Panc1 (cell line): ENCODE measurements around the gene C17orf100. TPM values are rescaled to one million over a fixed set of nuclear protein-coding genes. Genes with fewer than 3 reads are reported as not detected.

Experiments used
- ATAC-seq: fragments of 200-7000 bp; cut with Tn5 transposase; 2 replicates; pipeline ENCODE4 v1.9.1; 2020; ENCODE audit warnings: mild to moderate bottlenecking, moderate library complexity
- BruUV-seq: library from RNA; stranded (reverse); fragments of 400-500 nt; replicated peaks from 2 replicates; lab custom pipeline; 2021; lab: Mats Ljungman, UMichigan
- CTCF ChIA-PET: fragments of 300-600 bp; sonication (Branson Sonifier 250); formaldehyde crosslinking; loops from one replicate; lab custom pipeline; 2022; ENCODE audit warnings: antibody characterized with exemption; lab: Charles Lee
- POLR2A ChIA-PET: fragments of 300-600 bp; sonication (Branson Sonifier 250); formaldehyde crosslinking; loops from one replicate; lab custom pipeline; 2022; ENCODE audit warnings: antibody characterized with exemption; lab: Charles Lee
- DNase-seq: peaks from one replicate; pipeline ENCODE4 v3.0.0-alpha.2; 2010; ENCODE audit warnings: low read depth, low spot score
- H3K27ac ChIP-seq: 2 replicates; pipeline ENCODE4 v1.5.1; 2011; ENCODE audit warnings: mild to moderate bottlenecking, low read length, inconsistent platforms
- H3K27me3 ChIP-seq: fragments of 200-500 bp; sonication (Bioruptor generic); 2 replicates; pipeline ENCODE4 v1.6.0; 2014; ENCODE audit warnings: low read length, inconsistent platforms; ENCODE audit not compliant: control insufficient read depth, insufficient read depth
- H3K36me3 ChIP-seq: fragments of 200-500 bp; sonication (Bioruptor generic); 2 replicates; pipeline ENCODE4 v1.5.1; 2014; ENCODE audit warnings: inconsistent platforms, mild to moderate bottlenecking, low read length, moderate library complexity; ENCODE audit not compliant: control insufficient read depth, insufficient read depth
- H3K4me1 ChIP-seq: 2 replicates; pipeline ENCODE4 v1.5.1; 2011; ENCODE audit warnings: inconsistent platforms, mild to moderate bottlenecking, low read length, moderate library complexity; ENCODE audit not compliant: control insufficient read depth, insufficient read depth
- H3K4me3 ChIP-seq, 2 experiments: 2 replicates each; pipeline ENCODE4 v1.5.1; 2011 to 2012; ENCODE audit warnings: low read depth in 2 of 2, low read length in 2 of 2, mild to moderate bottlenecking in 2 of 2, inconsistent platforms in 1 of 2, moderate library complexity in 1 of 2
- H3K9me3 ChIP-seq: fragments of 200-500 bp; sonication (Bioruptor generic); 2 replicates; pipeline ENCODE4 v1.5.1; 2014; ENCODE audit warnings: low read depth, mild to moderate bottlenecking, inconsistent platforms, low read length, moderate library complexity; ENCODE audit not compliant: control insufficient read depth, insufficient read depth
- POLR2AphosphoS5 ChIP-seq: IDR thresholded peaks from 2 replicates; pipeline ENCODE4 v1.6.1; 2012; ENCODE audit warnings: mild to moderate bottlenecking, low read depth, low read length, moderate library complexity
- SIN3A ChIP-seq: IDR thresholded peaks from 2 replicates; pipeline ENCODE4 v1.6.1; 2012; ENCODE audit warnings: low read depth, mild to moderate bottlenecking, low read length, moderate library complexity, borderline replicate concordance; ENCODE audit not compliant: insufficient read depth
- TCF7L2 ChIP-seq: IDR thresholded peaks from 2 replicates; pipeline ENCODE4 v1.6.1; 2011; ENCODE audit warnings: mild to moderate bottlenecking, low read depth, low read length, inconsistent platforms
- in situ Hi-C: cut with HindIII; loops from 2 replicates; pipeline ENCODE4 v1.10.0; 2016; ENCODE audit warnings: low sequenced_read_pairs, low pct_unique_long_range_greater_than_20kb
- intact Hi-C: fragments of 100-400 bp; cut with micrococcal nuclease; formaldehyde crosslinking; loops from one replicate; pipeline ENCODE4 v1.10.0; 2022; ENCODE audit not compliant: unreplicated experiment
- total RNA-seq: library from RNA; stranded (reverse); gene quantifications from one replicate; pipeline ENCODE4 v1.2.1, GENCODE V29; 2021; ENCODE audit not compliant: unreplicated experiment
- TF ChIP-seq, protein P1 (sequence below): fragments of 450-650 bp; IDR thresholded peaks from 2 replicates; pipeline ENCODE4 v1.5.1; 2017; ENCODE audit warnings: mild to moderate bottlenecking
- TF ChIP-seq, protein P2 (sequence below), 2 experiments: IDR thresholded peaks; 2 replicates each; pipeline ENCODE4 v1.6.1; 2011 to 2012; ENCODE audit warnings: low read depth in 2 of 2, control low read depth in 1 of 2, low read length in 1 of 2, mild to moderate bottlenecking in 1 of 2, moderate library complexity in 1 of 2; ENCODE audit not compliant: insufficient read depth in 1 of 2

The C17orf100 gene
- total RNA-seq, 1 experiment from 2014 or later, result 2.8 TPM

DNA sequence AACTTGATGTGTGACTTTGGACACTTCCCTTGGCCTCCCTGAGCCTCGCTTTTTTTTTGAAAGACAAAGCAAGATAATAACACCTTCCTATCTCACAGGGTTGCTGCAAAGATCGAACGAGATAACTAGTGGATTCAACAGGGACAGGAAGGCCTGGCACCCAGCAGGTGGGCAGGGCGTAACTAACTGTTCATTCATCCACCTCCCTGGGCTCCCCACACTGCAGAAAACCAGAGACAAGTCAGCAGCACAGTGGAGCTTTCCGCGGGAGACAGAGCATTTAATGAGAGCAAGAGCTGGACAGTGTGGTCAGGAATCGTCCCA is 32.9 kb downstream of the C17orf100 start:
- DNase-seq (no peak), ATAC-seq (no peak)
- no peak overlapping the region for H3K27ac ChIP-seq
- no peaks in the 10 kb centered on the region for H3K36me3 ChIP-seq
- TF ChIP-seq, protein P1, sequence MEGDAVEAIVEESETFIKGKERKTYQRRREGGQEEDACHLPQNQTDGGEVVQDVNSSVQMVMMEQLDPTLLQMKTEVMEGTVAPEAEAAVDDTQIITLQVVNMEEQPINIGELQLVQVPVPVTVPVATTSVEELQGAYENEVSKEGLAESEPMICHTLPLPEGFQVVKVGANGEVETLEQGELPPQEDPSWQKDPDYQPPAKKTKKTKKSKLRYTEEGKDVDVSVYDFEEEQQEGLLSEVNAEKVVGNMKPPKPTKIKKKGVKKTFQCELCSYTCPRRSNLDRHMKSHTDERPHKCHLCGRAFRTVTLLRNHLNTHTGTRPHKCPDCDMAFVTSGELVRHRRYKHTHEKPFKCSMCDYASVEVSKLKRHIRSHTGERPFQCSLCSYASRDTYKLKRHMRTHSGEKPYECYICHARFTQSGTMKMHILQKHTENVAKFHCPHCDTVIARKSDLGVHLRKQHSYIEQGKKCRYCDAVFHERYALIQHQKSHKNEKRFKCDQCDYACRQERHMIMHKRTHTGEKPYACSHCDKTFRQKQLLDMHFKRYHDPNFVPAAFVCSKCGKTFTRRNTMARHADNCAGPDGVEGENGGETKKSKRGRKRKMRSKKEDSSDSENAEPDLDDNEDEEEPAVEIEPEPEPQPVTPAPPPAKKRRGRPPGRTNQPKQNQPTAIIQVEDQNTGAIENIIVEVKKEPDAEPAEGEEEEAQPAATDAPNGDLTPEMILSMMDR, result no peak
- TF ChIP-seq, protein P2, sequence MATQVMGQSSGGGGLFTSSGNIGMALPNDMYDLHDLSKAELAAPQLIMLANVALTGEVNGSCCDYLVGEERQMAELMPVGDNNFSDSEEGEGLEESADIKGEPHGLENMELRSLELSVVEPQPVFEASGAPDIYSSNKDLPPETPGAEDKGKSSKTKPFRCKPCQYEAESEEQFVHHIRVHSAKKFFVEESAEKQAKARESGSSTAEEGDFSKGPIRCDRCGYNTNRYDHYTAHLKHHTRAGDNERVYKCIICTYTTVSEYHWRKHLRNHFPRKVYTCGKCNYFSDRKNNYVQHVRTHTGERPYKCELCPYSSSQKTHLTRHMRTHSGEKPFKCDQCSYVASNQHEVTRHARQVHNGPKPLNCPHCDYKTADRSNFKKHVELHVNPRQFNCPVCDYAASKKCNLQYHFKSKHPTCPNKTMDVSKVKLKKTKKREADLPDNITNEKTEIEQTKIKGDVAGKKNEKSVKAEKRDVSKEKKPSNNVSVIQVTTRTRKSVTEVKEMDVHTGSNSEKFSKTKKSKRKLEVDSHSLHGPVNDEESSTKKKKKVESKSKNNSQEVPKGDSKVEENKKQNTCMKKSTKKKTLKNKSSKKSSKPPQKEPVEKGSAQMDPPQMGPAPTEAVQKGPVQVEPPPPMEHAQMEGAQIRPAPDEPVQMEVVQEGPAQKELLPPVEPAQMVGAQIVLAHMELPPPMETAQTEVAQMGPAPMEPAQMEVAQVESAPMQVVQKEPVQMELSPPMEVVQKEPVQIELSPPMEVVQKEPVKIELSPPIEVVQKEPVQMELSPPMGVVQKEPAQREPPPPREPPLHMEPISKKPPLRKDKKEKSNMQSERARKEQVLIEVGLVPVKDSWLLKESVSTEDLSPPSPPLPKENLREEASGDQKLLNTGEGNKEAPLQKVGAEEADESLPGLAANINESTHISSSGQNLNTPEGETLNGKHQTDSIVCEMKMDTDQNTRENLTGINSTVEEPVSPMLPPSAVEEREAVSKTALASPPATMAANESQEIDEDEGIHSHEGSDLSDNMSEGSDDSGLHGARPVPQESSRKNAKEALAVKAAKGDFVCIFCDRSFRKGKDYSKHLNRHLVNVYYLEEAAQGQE (IDR thresholded peaks at IDR 0.05; ENCODE audit: insufficient read depth in 1 of 2, low read depth in 2 of 2, low read length in 1 of 2), result no peak
- TF ChIP-seq TCF7L2, result no peak
- TF ChIP-seq POLR2AphosphoS5, result no peak
- no peak for TF ChIP-seq SIN3A
- in situ Hi-C loops (no loop called here), intact Hi-C loops (no loop called here)
- ChIA-PET CTCF (no interaction called here), POLR2A (no interaction called here)
- H3K4me1 ChIP-seq, result no peaks in the 10 kb centered on the region
- no peak overlapping the region for H3K4me3 ChIP-seq
- no peaks in the 10 kb centered on the region for H3K9me3 ChIP-seq
- H3K27me3 ChIP-seq, result peaks cover 3% of the 10 kb centered on the region; the same call in 1 of the 2 replicates
- no TSS peak for BruUV-seq

DNA sequence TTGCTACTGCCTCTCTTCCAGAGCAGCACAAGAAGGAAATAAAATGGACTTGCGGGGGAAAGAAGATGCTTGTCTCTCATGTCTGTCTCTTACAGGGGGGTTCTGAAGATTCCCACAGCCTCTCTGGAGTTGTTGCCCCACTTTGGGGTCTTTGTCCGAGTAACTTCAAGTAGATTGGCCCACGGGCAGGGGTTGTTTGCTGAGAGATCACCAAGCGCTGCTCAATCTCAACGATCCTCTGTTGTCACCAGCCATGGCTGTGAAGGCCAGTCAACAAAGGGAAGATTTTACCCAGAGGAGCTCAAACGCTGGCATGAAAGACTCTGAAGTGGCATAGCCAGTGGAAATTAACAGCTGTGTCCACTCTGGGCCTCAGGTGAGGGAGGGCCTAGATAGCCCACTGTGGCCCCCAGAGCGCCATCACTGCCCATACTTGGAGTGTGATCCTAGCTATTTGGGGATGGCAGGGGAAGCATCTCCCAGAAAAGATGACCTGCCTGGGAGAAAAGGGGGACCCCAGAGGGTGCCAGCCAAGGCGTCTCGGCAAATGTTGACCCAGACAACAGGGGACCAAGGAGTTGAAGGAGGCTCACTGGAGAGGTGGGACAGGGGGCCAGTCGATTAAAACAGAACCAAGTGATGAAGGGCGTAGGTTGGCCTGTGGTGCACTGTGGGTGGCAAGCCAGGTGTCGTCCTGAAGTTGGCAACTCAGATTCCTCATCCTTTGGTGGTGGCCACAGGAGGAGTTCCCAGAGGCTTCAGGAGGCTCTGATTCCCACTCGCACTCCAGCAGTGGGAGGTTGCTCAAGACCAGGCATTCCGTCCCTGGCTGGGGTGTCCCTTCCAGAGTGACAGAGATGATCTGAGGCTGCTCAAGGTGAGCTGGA is 33.6 kb downstream of the C17orf100 start:
- TF ChIP-seq TCF7L2 (no peak), POLR2AphosphoS5 (no peak), SIN3A (no peak)
- TF ChIP-seq, protein P1, result no peak
- TF ChIP-seq, protein P2 (IDR thresholded peaks at IDR 0.05; ENCODE audit: insufficient read depth in 1 of 2, low read depth in 2 of 2, low read length in 1 of 2), result no peak
- H3K4me1 ChIP-seq, result no peaks in the 10 kb centered on the region
- H3K27me3 ChIP-seq, result peaks cover under 1% of the 10 kb centered on the region; the same call in 1 of the 2 replicates

More for the DNA sequence above, 33.6 kb downstream of the C17orf100 start:
- H3K4me3 ChIP-seq, result no peak overlapping the region
- ChIA-PET CTCF (no interaction called here), POLR2A (no interaction called here)
- ATAC-seq, result no peak
- intact Hi-C loops, result no loop called here
- H3K36me3 ChIP-seq, result no peaks in the 10 kb centered on the region
- DNase-seq, result no peak
- no peaks in the 10 kb centered on the region for H3K9me3 ChIP-seq
- no TSS peak for BruUV-seq
- no peak overlapping the region for H3K27ac ChIP-seq
- in situ Hi-C loops, result no loop called here
